ENCODE data around the gene DDX28.
A peak's percentile ranks its signal among the peaks of the same experiment; 100 is the strongest.

The DDX28 gene, protein sequence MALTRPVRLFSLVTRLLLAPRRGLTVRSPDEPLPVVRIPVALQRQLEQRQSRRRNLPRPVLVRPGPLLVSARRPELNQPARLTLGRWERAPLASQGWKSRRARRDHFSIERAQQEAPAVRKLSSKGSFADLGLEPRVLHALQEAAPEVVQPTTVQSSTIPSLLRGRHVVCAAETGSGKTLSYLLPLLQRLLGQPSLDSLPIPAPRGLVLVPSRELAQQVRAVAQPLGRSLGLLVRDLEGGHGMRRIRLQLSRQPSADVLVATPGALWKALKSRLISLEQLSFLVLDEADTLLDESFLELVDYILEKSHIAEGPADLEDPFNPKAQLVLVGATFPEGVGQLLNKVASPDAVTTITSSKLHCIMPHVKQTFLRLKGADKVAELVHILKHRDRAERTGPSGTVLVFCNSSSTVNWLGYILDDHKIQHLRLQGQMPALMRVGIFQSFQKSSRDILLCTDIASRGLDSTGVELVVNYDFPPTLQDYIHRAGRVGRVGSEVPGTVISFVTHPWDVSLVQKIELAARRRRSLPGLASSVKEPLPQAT

DNA sequence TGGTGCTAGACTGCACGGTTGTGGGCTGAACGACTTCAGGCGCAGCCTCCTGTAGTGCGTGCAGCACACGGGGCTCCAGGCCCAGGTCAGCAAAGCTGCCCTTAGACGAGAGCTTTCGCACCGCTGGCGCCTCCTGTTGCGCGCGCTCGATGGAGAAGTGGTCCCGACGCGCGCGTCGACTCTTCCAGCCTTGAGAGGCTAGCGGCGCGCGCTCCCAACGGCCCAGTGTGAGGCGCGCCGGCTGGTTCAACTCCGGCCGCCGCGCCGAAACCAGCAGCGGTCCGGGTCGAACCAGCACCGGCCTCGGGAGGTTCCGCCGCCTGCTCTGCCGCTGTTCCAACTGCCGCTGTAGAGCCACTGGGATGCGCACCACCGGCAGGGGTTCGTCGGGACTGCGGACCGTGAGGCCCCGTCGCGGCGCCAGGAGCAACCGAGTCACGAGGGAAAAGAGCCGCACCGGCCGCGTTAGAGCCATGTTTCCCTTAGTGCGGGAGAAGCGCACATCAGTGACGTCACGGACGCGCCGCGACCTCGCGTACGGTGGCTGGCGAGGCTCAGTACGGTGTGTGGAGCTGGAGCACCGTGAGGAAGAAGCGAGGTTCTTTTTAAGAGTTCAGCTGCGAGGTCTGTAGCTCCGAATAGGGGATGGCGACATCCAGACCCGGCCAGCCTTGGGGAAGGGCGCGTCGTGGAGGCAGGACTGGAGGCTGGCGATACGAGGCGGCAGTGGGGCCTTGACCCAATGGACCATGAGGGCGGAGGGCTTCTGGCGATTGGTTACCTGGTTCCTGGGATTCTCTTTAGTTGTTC lies at the start of gene DDX28, which contains the start of gene DUS2:
TSS of gene DDX28 (minus strand) at position 505 of the 810 bp plus-strand sequence. CDS start at position 475, 30 bp downstream.
TSS of gene DUS2 (plus strand) at position 557 of the 810 bp plus-strand sequence. CDS start 14,740 bp downstream, outside the sequence.
- peak; percentile 94 for DNase-seq (ENCODE audit: low spot score)

DNA sequence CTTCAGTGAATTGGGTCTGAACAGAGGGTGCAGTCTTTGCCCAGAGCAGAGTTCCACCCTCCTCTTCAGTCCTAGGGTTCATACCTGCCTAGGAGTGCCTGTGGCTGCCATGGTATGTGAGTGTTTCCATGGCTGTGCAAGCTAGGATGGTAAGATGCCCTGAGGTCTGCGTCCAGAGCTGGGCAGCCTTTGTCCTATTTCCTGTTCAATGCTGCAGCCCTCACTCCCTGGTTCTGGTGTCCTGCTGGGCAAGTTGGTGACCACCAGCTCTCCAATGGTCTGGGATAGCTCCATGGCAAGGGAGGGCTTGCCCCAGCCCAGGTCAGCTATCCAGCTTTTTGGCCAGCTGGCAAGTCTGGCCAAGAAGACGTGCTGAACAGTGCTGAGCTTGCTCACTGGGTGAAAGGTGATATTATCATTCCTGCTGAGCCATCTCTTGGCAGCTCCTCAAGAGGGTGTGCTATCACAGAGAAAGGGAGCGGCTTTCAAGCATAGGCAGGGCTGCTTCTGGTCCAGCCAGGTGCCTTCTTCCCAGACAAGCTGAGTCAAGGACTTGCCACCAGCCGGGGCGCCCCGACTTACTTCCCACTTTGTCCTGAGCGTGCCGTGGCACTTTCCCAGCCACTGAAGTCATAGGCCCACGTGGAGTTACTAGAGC lies 49.1 kb upstream of the DDX28 start:
- DNase-seq (ENCODE audit: low spot score): no peak

DNA sequence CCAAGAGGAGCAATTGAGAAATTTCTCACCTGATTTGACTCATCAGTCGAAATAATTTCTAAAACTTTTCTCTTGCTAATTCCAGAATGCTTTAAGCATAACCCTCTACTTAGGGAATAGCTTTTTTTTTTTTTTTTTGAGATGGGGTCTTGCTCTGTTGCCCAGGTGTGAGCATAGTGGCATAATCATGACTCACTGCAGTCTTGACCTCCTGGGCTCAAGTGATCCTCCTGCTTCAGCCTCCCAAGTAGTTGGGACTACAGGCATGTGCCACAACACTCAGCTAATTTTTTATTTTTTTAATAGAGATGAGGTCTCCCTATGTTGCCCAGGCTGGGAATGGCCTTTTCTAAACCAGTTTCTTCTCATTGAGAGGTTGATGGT lies 48.5 kb upstream of the DDX28 start:
- no peak for DNase-seq (ENCODE audit: low spot score)

DNA sequence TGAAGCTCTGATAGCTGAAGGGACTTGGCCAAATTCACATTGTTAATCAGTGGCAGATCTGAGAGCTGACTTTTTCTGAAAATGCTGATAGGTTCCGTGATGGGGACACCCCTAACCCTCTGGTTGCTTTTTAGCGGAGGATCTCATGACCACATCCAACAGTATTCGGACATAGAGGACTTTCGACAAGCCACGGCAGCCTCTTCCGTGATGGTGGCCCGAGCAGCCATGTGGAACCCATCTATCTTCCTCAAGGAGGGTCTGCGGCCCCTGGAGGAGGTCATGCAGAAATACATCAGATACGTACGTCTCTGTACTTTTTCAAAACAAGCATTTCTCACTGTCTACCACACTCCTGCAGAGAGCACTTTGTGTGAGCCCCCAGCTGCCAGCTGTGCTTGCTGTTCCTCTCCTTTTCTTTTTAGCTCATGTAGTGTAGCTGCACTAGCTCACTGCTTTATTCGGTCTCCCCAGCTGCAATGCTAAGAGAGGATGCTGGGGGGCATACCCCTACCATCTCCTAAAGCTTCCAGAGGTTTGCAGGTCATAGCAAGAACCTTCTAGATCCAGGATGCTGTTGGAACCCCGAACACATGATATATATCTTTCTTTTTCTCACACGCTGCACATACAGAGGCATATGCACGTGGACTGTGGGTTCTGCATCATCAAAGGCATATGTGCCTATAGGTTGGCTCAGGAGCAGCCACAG lies 47.9 kb upstream of the DDX28 start:
- DNase-seq (ENCODE audit: low spot score): no peak

DNA sequence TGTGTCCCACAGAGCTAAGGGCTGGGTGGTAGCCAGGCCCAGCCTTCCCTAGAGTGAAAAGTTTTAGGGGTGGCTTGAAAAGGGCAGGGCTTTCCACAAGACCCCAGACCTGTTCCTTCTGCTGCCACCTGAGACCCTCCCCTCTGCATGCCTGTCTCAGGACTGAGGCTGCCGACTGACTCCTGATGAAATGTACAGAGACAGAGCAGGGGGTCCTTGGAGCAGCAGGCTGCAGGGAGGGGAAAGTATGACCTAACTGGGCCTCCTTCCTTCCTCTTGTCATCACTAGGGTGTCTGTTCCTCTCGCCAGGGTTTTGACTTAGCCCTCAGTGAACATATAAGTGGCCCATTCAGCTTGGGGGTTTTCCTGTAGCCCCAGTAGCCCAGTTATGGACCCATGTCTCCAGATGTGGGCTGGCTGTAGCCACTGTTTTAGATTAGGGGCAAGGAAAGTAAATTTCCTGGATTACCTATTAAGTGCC lies 47.3 kb upstream of the DDX28 start:
- no peak for DNase-seq (ENCODE audit: low spot score)

DNA sequence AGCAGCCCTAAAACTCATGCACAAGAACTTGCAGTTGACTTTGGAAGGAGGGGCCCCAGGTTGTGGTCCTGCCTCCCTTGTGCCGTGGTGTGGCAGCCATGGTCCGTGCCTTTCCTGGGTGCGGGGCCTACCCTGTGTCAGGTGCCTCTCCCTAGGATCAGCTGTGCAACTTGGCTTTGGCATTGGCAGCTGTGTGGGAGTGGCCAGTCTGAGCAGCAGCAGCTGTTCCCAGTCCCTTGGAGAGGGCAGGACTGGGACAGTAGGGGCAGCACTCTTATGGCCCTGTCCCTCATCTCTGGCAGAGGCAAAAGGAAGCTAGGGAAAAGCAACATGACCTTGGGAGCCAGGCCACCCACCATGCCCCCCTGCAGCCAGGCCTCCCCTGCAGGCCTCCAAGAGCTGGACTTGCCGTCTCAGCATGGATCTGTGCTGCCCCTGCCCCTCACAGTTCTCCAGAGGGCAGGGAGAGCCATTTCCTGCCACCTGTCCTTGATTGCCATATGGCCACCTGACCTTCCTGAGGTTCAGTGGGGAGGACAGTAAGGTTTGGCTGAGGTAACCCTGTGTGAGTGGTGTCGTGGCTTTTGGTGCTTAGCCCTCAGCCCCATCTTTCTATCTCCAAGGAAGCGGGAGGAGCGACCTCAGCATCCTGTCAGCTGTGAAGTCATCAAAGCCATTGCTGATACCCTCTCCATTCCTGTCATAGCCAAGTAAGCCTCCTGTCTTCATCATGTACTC lies 46.6 kb upstream of the DDX28 start:
- DNase-seq (ENCODE audit: low spot score): peak; percentile 59

DNA sequence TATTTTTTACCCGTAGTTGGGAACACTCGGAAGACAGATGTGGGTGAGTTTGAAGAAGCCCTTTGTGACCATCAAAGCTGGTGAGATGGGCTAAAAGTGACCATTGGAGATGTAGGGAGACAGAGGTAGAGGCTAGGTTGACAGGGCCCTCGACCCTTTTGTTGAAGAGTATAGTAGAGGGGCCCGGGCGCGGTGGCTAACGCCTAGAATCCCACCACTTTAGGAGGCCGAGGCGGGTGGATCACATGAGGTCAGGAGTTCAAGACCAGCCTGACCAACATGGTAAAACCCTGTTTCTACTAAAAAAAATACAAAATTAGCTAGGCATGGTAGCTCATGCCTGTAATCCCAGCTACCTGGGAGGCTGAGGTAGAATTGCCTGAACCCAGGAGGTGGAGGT lies 45.9 kb upstream of the DDX28 start:
- no peak for DNase-seq (ENCODE audit: low spot score)

DNA sequence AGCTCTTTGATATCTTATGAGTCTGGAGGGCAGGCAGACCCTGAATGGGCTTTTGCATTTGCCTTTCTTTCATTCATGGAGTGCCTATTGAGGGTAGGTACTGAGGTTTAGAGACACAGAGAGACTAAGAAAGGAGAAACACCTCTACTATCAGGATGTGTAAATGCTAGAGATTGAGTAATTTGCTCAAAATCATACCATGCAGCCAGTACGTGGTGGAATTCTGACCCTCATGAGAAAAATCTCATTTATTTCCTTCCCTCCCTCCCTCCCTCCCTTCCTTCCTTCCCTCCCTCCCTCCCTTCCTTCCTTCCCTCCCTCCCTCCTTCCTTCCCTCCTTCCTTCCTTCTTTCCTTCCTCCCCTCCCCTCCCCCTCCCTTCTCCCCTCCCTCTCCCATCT lies 43.7 kb upstream of the DDX28 start:
- DNase-seq (ENCODE audit: low spot score): no peak

DNA sequence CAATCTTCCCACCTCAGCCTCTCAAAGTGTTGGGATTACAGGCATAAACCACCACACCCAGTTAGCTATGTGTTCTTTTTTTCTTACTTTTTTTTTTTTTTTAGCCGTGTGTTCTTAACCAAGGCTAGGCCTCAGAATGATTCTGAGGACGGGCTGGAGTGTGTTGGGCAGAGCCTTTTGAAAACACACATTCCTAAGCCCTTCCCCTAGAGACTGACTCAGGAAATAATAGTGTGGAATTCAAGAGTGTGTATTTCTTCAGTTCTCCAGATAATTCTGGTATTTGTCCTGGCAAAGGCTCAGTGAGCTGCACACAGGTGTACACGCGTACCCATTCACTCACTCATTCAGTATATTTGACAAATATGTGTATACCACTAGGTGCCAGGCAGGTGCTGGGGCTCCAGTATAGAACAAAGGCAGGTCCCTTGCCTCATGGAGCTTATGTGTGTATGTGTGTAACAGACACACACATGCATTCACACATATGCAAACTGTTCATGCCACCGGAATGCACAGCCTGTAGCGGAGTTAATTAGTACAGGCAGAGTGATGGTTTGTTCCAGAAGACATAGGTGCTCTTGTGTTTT lies 42.8 kb upstream of the DDX28 start:
- DNase-seq (ENCODE audit: low spot score): no peak

DNA sequence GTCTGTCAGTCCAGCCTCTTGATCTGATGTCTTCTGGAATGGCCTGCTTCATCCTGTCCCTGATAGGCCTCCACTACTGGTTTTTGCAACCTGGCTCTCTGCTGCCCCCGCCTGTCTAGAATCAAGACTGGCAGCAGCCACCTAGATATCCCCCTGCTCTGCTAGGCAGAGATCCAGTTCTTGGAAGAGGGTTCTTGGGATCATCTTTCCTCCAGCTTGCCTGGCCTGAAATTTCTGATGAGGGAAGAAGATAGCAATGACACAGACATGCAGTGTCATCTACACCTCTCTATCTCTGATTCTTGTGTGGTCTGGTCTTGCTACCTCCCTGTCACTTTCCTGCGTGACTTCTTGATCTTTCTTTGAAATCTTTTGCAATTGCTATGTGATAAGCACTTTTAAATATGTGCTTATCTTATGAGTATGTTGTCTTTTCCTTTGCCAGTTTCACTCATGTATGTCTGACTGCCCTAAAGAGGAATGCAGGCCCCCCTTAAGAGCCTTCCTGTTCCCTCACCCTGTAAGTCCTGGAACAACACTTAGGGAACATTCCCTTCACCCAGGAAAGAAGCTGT lies 41.8 kb upstream of the DDX28 start:
- DNase-seq (ENCODE audit: low spot score): peak; percentile 82

DNA sequence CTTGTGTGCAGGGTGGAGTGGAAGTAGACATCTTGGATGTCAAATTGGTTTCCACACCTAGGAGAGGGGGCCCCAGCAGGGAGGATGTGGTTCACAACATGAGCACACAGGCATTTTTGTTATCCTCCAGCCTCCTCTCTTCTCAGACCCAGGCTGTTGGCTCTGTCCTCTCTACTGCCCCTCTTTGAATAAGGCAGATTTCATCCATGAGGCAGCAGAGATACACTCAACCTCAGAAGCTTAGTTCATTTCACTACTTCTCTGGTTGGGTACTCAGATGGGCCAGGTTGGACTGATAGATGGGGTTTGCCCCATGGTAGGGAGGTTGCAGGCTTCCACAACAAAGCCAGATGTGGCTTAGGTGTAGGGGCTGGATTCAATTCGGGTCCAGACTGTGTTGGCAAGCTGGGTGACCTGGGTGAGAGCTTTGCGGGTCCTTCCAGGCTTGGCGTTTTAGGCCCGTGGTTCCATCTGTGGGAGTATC lies 39.9 kb upstream of the DDX28 start:
- peak; percentile 40 for DNase-seq (ENCODE audit: low spot score)

DNA sequence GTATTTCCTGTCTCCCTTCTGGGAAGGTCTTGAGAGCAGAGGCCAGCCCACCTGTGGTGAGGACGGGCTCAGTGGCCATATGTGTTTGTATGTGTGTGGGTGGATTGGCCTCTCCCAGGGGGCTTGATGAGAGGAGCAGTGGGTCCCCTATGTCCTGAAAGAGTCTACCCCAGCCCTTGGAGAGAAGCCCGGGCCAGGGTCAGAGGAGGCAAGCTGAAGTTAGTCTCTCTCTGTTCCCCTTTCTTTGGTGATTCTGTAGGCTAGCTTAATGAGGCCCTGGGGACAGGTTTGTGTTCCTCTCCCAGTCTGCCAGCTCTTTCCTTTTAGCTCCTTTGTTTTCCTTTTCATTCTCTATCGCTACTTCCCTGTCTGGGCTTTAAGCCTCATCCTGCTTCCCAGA lies 38.4 kb upstream of the DDX28 start:
- no peak for DNase-seq (ENCODE audit: low spot score)

DNA sequence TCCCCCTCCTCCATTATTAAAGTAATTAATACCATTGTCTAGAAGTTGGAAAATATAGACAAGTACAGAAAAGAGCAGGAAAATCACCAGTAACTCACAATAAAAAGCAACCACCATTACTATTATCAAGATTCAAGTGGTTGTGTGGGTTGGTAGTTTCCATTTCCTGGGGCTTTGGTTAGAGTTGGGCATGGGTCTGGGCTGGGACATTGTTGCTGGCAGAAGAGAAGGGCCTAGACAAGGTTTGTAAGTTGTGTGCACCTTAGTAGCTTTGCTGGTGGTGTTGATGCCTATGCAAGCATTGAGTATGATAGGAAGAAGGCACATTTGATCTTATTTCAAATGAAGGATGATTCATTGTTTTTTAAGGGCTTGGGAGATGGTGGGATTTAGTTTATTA lies 36.8 kb upstream of the DDX28 start:
- DNase-seq (ENCODE audit: low spot score): no peak

DNA sequence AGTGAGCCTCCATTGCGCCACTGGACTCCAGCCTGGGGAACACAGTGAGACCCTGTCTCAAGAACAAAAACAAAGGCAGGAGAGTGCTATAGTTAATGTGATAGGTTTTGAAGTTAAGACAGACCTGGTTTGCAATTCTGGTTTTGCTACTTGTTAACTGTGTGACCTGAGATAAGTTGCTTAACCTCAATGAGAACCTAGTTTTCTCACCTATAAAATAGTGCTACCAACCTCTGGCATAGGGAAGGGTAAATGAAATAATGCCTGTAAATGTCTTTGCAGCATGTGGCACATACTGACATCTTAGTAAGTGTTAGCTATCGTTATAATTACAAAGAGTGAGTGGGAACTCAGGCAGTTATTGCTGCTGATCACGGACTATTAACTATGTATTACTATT lies 32.4 kb upstream of the DDX28 start:
- no peak for DNase-seq (ENCODE audit: low spot score)

DNA sequence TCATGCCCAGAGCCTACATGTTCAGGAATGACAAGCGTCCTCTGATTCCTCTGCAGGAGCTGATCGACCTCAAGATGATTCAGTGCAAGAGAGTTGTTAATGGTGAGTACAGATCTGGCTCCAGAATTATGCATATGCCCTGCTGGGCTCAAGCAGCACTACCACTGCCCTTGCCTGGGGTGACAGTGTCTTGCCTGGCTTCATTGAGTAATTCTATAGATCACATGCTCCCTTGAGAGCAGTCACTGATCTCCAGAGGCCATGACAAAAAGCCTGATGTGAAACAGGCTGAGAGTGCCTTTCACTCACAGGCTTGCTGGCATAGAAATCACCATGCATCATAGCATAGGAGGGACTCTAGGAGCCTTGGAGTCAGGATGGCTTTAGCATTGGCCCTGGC lies 26.4 kb upstream of the DDX28 start:
- no peak for DNase-seq (ENCODE audit: low spot score)

DNA sequence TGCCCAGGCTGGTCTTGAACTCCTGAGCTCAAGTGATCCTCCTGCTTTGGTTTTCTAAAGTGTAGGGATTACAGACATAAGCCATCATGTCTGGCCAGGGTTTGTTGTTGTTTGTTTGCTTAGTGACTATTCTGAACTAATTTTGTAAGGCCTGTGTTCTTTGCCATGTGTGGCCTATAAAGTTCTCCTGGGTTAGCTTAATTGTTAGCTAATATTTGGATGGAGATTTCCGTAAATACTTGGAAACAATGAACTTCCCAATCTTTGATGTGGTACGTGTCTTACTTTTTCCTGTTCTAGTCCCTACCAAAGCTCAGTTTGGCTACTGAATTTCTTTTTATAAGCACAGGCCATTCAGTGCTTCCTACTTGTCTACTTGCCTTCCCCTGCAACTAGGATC lies 25.0 kb upstream of the DDX28 start:
- DNase-seq (ENCODE audit: low spot score): no peak

DNA sequence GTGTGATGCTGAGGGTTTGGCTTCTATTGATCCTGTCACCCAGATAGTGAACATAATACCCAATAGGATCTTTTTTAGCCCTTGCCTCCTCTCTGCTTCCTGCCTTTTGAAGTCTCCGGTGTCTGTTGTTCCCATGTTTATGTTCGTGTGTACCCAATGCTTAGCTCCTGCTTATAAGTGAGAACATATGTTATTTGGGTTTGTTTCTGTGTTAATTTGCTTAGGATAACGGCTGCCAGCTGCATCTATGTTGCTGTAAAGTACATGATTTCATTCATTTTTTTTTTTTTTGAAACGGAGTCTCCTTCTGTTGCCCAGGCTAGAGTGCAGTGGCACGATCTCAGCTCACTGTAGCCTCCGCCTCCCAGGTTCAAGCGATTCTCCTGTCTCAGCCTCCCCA lies 23.1 kb upstream of the DDX28 start:
- no peak for DNase-seq (ENCODE audit: low spot score)

DNA sequence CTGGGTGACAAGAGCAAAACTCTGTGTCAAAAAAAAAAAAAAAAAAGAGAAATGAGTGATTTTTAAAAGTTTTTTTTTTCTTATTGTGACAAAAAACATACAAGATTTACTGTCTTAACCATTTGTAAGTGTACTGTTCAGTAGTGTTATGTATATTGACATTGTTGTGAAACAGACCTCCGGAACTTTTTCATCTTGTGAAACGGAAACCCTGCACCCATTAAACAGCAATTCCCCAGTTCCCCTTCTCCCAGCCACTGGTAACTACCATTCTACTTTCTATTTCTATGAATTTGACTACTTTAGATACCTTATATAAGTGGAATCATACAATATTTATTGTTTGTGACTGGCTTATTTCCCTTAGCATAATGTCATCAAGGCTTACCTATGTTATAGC lies 18.8 kb upstream of the DDX28 start:
- DNase-seq (ENCODE audit: low spot score): no peak

DNA sequence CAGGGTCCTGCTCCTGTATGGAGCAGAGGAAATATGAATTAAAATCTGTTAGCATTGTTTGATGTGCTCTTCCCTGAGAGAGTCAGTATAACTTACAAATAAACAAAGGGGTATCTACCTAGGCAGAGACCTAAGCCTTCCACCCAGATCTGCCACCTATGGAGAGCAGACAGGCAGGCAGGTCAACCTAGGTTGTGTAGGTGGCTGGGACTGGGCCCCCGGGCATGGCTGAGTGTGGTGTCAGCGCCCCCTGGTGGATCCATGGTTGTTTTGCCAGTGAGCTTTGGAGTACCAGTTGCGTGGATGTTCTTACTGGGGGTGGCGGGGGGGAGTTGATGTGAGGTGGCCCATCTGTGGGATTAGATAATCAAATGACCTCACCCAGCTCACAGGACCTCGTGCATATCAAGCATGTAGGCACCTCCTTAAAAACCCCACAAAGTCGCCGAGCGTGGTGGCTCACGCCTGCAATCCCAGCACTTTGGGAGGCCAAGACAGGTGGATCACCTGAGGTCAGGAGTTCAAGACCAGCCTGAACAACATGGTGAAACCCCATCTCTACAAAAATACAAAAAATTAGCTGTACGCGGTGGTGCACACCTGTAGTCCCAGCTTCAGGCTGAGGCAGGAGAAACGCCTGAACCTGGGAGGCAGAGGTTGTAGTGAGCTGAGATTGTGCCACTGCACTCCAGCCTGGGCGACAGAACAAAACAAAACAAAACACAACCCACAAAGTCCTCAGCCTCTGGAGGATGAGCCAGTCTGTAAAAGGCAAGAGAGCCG lies 17.7 kb upstream of the DDX28 start:
- DNase-seq (ENCODE audit: low spot score): peak; percentile 91
